SK-N-SH (cell line): ENCODE measurements around the gene EYA3.

Experiments used
- CTCF ChIP-seq: fragments of 200-600 bp; sonication (generic); IDR thresholded peaks from 2 replicates; pipeline ENCODE4 v1.6.1; 2017; ENCODE audit warnings: antibody characterized with exemption, mild to moderate bottlenecking, moderate library complexity
- EP300 ChIP-seq, 2 experiments: IDR thresholded peaks; 2 replicates each; pipeline versions ENCODE4 v1.4.0 to v1.6.1; 2012; ENCODE audit warnings: borderline replicate concordance in 1 of 2, low read depth in 1 of 2, low read length in 1 of 2
- GATA2 ChIP-seq: sonication (generic); formaldehyde crosslinking; IDR thresholded peaks from 2 replicates; pipeline ENCODE4 v1.5.0; 2020; ENCODE audit warnings: mild to moderate bottlenecking, missing genetic modification reagents
- MXI1 ChIP-seq: IDR thresholded peaks from 2 replicates; pipeline ENCODE4 v1.6.1; 2012; ENCODE audit warnings: mild to moderate bottlenecking, low read depth, low read length, improper control_type of control experiment
- SIN3A ChIP-seq: IDR thresholded peaks from 2 replicates; pipeline ENCODE4 v1.6.1; 2012; ENCODE audit warnings: low read depth, mild to moderate bottlenecking, low read length, moderate library complexity, borderline replicate concordance
- USF2 ChIP-seq: fragments of 150-350 bp; IDR thresholded peaks from 2 replicates; pipeline ENCODE4 v1.6.1; 2017; ENCODE audit warnings: antibody characterized with exemption, low read length, low read depth, borderline replicate concordance

DNA sequence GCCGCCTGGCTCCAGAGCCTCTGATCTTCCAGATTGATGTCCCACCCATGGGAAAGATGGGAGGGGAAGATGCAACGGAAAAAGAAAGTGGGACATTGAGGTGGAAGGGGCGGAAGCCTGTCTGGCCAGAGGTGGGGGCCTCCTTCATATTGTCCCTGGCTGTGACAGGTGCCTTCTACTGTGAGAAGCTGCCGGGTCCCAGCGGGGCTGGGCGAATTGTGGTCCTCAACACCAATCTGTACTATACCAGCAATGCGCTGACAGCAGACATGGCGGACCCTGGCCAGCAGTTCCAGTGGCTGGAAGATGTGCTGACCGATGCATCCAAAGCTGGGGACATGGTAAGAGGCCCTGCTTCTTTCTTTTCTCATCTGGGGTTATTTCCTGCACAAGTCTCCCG lies 134.2 kb downstream of the EYA3 start:
- TF ChIP-seq EP300 (IDR thresholded peaks at IDR 0.05; ENCODE audit: borderline replicate concordance in 1 of 2, low read depth in 1 of 2, low read length in 1 of 2) (no peak), CTCF (no peak), MXI1 (no peak), SIN3A (no peak), USF2 (no peak), GATA2 (no peak)
